PC-3 (cell line): ENCODE data around the gene TRIM34.

Source experiments
- EZH2 ChIP-seq: fragments of 300-600 bp; sonication (generic); IDR thresholded peaks from one replicate; pipeline ENCODE4 v1.6.1; 2017; ENCODE audit warnings: antibody characterized with exemption, mild to moderate bottlenecking, low read length; ENCODE audit not compliant: unreplicated experiment
- EZH2phosphoT487 ChIP-seq: fragments of 300-600 bp; sonication (generic); IDR thresholded peaks from 2 replicates; pipeline ENCODE4 v1.6.1; 2018; ENCODE audit warnings: mild to moderate bottlenecking, antibody characterized with exemption, low read length, borderline replicate concordance
- TF ChIP-seq, protein P1 (sequence below): fragments of 300-600 bp; sonication (generic); conservative IDR thresholded peaks from 2 replicates; pipeline ENCODE4 v1.5.1; 2017; ENCODE audit warnings: antibody characterized with exemption, low read depth, mild to moderate bottlenecking, low read length

DNA sequence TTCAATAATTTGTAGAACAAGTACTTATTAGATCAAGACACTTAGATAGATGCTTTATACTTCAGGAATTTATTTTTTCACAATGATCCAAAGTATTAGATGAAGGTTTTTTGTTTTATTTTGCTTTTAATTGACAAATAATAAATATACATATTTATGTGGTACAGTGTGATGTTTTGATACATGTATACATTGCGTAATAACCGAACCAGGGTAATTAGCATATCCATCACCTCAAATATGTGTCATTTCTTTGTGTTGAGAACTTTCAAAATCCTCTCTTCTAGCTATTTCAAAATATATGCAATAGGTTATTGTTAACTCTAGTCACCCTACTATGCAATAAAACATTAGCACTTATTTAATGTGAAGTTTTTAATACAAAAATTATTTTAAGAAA lies 38.7 kb downstream of the TRIM34 start:
- TF ChIP-seq, protein P1, sequence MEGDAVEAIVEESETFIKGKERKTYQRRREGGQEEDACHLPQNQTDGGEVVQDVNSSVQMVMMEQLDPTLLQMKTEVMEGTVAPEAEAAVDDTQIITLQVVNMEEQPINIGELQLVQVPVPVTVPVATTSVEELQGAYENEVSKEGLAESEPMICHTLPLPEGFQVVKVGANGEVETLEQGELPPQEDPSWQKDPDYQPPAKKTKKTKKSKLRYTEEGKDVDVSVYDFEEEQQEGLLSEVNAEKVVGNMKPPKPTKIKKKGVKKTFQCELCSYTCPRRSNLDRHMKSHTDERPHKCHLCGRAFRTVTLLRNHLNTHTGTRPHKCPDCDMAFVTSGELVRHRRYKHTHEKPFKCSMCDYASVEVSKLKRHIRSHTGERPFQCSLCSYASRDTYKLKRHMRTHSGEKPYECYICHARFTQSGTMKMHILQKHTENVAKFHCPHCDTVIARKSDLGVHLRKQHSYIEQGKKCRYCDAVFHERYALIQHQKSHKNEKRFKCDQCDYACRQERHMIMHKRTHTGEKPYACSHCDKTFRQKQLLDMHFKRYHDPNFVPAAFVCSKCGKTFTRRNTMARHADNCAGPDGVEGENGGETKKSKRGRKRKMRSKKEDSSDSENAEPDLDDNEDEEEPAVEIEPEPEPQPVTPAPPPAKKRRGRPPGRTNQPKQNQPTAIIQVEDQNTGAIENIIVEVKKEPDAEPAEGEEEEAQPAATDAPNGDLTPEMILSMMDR = no peak
- TF ChIP-seq EZH2 (no peak), EZH2phosphoT487 (no peak)
